LNCaP clone FGC (cell line): Measurements from ENCODE around the gene MYOZ1.
A peak's percentile ranks its signal among the peaks of the same experiment; 100 is the strongest.

Experiments
- DNase-seq: peaks from one replicate; pipeline ENCODE4 v3.0.0-alpha.2; 2011; ENCODE audit warnings: low read depth
- H3K4me3 ChIP-seq: 2 replicates; pipeline ENCODE4 v1.5.1; 2011; ENCODE audit warnings: mild to moderate bottlenecking, low read depth, low read length, control low read depth
- CTCF ChIP-seq: IDR thresholded peaks from 2 replicates; pipeline ENCODE4 v1.5.1; 2012; ENCODE audit warnings: mild to moderate bottlenecking; ENCODE audit not compliant: control insufficient read depth, insufficient read depth; ENCODE audit errors: extremely low read depth

Gene MYOZ1

GRCh38 chr10:73643362-73643761, 2.1 kb upstream of the MYOZ1 start:
- H3K4me3 ChIP-seq: no peak overlapping the region
- no peak for DNase-seq
- TF ChIP-seq CTCF: no peak

- H3K4me3 ChIP-seq: no peak overlapping the region
- no peak for TF ChIP-seq CTCF
- DNase-seq: no peak
Observed at GRCh38 chr10:73639286-73639685, 2.0 kb downstream of the MYOZ1 start.

- no peak for TF ChIP-seq CTCF
- DNase-seq: no peak
- H3K4me3 ChIP-seq: no peak overlapping the region
Observed at GRCh38 chr10:73635781-73636180, 5.5 kb downstream of the MYOZ1 start.

GRCh38 chr10:73634421-73634820, 6.9 kb downstream of the MYOZ1 start:
- H3K4me3 ChIP-seq: no peak overlapping the region
- no peak for TF ChIP-seq CTCF
- DNase-seq: no peak

GRCh38 chr10:73629165-73629564, 12.1 kb downstream of the MYOZ1 start:
- TF ChIP-seq CTCF: no peak
- H3K4me3 ChIP-seq: no peak overlapping the region
- DNase-seq: no peak

GRCh38 chr10:73628405-73628804, 12.9 kb downstream of the MYOZ1 start:
- H3K4me3 ChIP-seq: no peak overlapping the region
- DNase-seq: peak; percentile 15
- no peak for TF ChIP-seq CTCF

GRCh38 chr10:73627300-73627699, 14.0 kb downstream of the MYOZ1 start:
- TF ChIP-seq CTCF: no peak
- H3K4me3 ChIP-seq: no peak overlapping the region
- no peak for DNase-seq
